SK-N-SH treated with all-trans-retinoic acid at 6 μM for 48 hours (cell line): ENCODE measurements around the gene DOC2A.

ENCODE experiments used
- ATAC-seq: fragments of 200-7000 bp; cut with Tn5 transposase; 3 replicates; pipeline ENCODE4 v1.9.1; 2020; ENCODE audit warnings: mild to moderate bottlenecking, moderate library complexity
- ARNTL ChIP-seq: fragments of 450-650 bp; formaldehyde crosslinking; IDR thresholded peaks from 2 replicates; pipeline ENCODE4 v1.5.0; 2020; ENCODE audit warnings: low read depth, mild to moderate bottlenecking, moderate library complexity, borderline replicate concordance
- BACH2 ChIP-seq: fragments of 250-450 bp; sonication (Bioruptor Pico); IDR thresholded peaks from 2 replicates; pipeline ENCODE4 v1.9.0; 2021; ENCODE audit warnings: mild to moderate bottlenecking, borderline replicate concordance
- CREB5 ChIP-seq: fragments of 250-450 bp; sonication (Bioruptor Pico); IDR thresholded peaks from 2 replicates; pipeline ENCODE4 v1.5.1; 2020; ENCODE audit warnings: low read depth, mild to moderate bottlenecking, moderate library complexity
- CSRNP3 ChIP-seq: fragments of 250-450 bp; sonication (Bioruptor Pico); IDR thresholded peaks from 2 replicates; pipeline ENCODE4 v1.5.1; 2021; ENCODE audit warnings: mild to moderate bottlenecking, moderate library complexity
- ESRRG ChIP-seq: fragments of 250-450 bp; sonication (Bioruptor Pico); IDR thresholded peaks from 2 replicates; pipeline ENCODE4 v1.6.1; 2021; ENCODE audit warnings: mild to moderate bottlenecking
- OSR1 ChIP-seq: fragments of 250-450 bp; sonication (Bioruptor Pico); IDR thresholded peaks from 2 replicates; pipeline ENCODE4 v1.8.0; 2022; ENCODE audit warnings: moderate library complexity, mild to moderate bottlenecking, inconsistent platforms
- PATZ1 ChIP-seq: fragments of 250-450 bp; sonication (Bioruptor Pico); IDR thresholded peaks from 2 replicates; pipeline ENCODE4 v1.8.0; 2020; ENCODE audit warnings: mild to moderate bottlenecking, moderate library complexity, borderline replicate concordance
- POU6F1 ChIP-seq: fragments of 250-450 bp; sonication (Bioruptor Pico); IDR thresholded peaks from 2 replicates; pipeline ENCODE4 v1.8.0; 2021; ENCODE audit warnings: low read depth, mild to moderate bottlenecking, moderate library complexity, borderline replicate concordance
- PPARA ChIP-seq: fragments of 250-450 bp; sonication (Bioruptor Pico); IDR thresholded peaks from 2 replicates; pipeline ENCODE4 v1.5.0; 2020; ENCODE audit warnings: mild to moderate bottlenecking, borderline replicate concordance
- RARB ChIP-seq: fragments of 250-450 bp; sonication (Bioruptor Pico); IDR thresholded peaks from 2 replicates; pipeline ENCODE4 v1.8.0; 2021; ENCODE audit warnings: mild to moderate bottlenecking, moderate library complexity
- SNAI2 ChIP-seq: fragments of 250-450 bp; sonication (Bioruptor Pico); IDR thresholded peaks from 2 replicates; pipeline ENCODE4 v1.5.0; 2020; ENCODE audit warnings: mild to moderate bottlenecking, moderate library complexity
- TCF4 ChIP-seq: fragments of 250-450 bp; sonication (Bioruptor Pico); IDR thresholded peaks from 2 replicates; pipeline ENCODE4 v1.8.0; 2021; ENCODE audit warnings: mild to moderate bottlenecking, moderate library complexity, borderline replicate concordance
- TOX ChIP-seq: fragments of 250-450 bp; sonication (Bioruptor Pico); IDR thresholded peaks from 2 replicates; pipeline ENCODE4 v1.8.0; 2021; ENCODE audit warnings: mild to moderate bottlenecking, moderate library complexity, borderline replicate concordance
- TSHZ2 ChIP-seq: fragments of 250-450 bp; sonication (Bioruptor Pico); IDR thresholded peaks from 2 replicates; pipeline ENCODE4 v1.5.0; 2020; ENCODE audit warnings: mild to moderate bottlenecking, moderate library complexity
- ZFP3 ChIP-seq: fragments of 250-450 bp; sonication (Bioruptor Pico); IDR thresholded peaks from 2 replicates; pipeline ENCODE4 v1.5.0; 2020; ENCODE audit warnings: mild to moderate bottlenecking, moderate library complexity
- ZFP30 ChIP-seq: fragments of 450-650 bp; formaldehyde crosslinking; IDR thresholded peaks from 2 replicates; pipeline ENCODE4 v1.5.0; 2022; ENCODE audit warnings: mild to moderate bottlenecking, moderate library complexity
- ZNF565 ChIP-seq: fragments of 450-650 bp; formaldehyde crosslinking; conservative IDR thresholded peaks from 2 replicates; pipeline ENCODE4 v1.5.0; 2020; ENCODE audit warnings: low read depth, mild to moderate bottlenecking, moderate library complexity
- ZNF70 ChIP-seq: fragments of 450-650 bp; formaldehyde crosslinking; IDR thresholded peaks from 2 replicates; pipeline ENCODE4 v1.5.0; 2020; ENCODE audit warnings: mild to moderate bottlenecking, moderate library complexity
- ZNF8 ChIP-seq: fragments of 450-650 bp; formaldehyde crosslinking; IDR thresholded peaks from 2 replicates; pipeline ENCODE4 v1.5.0; 2020; ENCODE audit warnings: mild to moderate bottlenecking, moderate library complexity

Gene DOC2A

GRCh38 chr16:29972500-29972899, 38.3 kb downstream of the DOC2A start:
- no peak for ATAC-seq
- TF ChIP-seq ZNF565 (CRISPR knock-in tag): no peak
- no peak for TF ChIP-seq POU6F1 (CRISPR knock-in tag)
- TF ChIP-seq SNAI2: no peak
- TF ChIP-seq PPARA (CRISPR knock-in tag): no peak
- no peak for TF ChIP-seq TOX (CRISPR knock-in tag)
- no peak for TF ChIP-seq RARB (CRISPR knock-in tag)
- no peak for TF ChIP-seq OSR1 (CRISPR knock-in tag)
- no peak for TF ChIP-seq CSRNP3 (CRISPR knock-in tag)
- no peak for TF ChIP-seq TCF4 (CRISPR knock-in tag)
- no peak for TF ChIP-seq ARNTL (CRISPR knock-in tag)
- TF ChIP-seq TSHZ2 (CRISPR knock-in tag): no peak
- TF ChIP-seq ZFP30 (CRISPR knock-in tag): no peak
- TF ChIP-seq ZNF70 (CRISPR knock-in tag): no peak
- TF ChIP-seq ZNF8 (CRISPR knock-in tag): no peak
- TF ChIP-seq BACH2 (CRISPR knock-in tag): no peak
- TF ChIP-seq CREB5 (CRISPR knock-in tag): no peak

- TF ChIP-seq CREB5 (CRISPR knock-in tag): no peak
- TF ChIP-seq TCF4 (CRISPR knock-in tag): no peak
- no peak for TF ChIP-seq ZNF565 (CRISPR knock-in tag)
- TF ChIP-seq POU6F1 (CRISPR knock-in tag): no peak
- TF ChIP-seq ZFP3 (CRISPR knock-in tag): no peak
- TF ChIP-seq ESRRG (CRISPR knock-in tag): no peak
- no peak for TF ChIP-seq BACH2 (CRISPR knock-in tag)
- no peak for TF ChIP-seq RARB (CRISPR knock-in tag)
- TF ChIP-seq PPARA (CRISPR knock-in tag): no peak
- no peak for TF ChIP-seq PATZ1 (CRISPR knock-in tag)
- ATAC-seq: no peak
Observed at GRCh38 chr16:29971304-29971703, 39.5 kb downstream of the DOC2A start.
